ENCODE data around the gene ZNF787. TPM values are rescaled to one million over a fixed set of nuclear protein-coding genes. Genes with fewer than 3 reads are reported as not detected.
A peak's percentile ranks its signal among the peaks of the same experiment; 100 is the strongest.
"Not testable (repeated sequence)": the region's sequence is repeated elsewhere in the genome, so short reads cannot be mapped to it uniquely, and the experiment has no call there.

Gene ZNF787
- total RNA-seq, 4 donors from 2014 or later = 9.6 to 16.3 (median 14.3) TPM

DNA sequence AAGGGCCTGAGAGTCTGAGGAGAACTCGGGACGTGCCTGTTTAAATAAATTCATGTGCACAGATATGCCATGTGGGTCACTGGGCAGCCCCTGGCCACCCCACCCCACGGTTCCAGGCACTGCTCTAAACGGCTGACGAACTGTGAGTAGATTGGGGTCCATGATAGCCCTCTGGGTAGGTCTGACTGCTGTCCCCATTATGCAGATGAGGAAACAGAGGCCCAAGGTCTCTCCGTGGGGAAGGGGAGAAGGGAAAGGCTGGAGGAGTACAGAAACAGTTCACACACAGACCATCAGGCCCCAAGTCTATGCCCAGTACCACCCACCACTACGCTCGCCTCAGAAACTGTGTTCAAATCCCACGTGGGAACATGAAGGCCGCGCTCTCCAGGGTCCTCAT, 14.1 kb downstream of the ZNF787 start:
- peaks cover 69% of the 10 kb centered on the region for H3K4me1 ChIP-seq
- WGBS = 88% methylated on average over 11 of the region's 11 CpGs
- no peak overlapping the region for H3K4me3 ChIP-seq
- TF ChIP-seq EP300 (IDR thresholded peaks at IDR 0.05) = no peak
- no peak for TF ChIP-seq POLR2AphosphoS5 (IDR thresholded peaks at IDR 0.05)
- TF ChIP-seq, protein P1, sequence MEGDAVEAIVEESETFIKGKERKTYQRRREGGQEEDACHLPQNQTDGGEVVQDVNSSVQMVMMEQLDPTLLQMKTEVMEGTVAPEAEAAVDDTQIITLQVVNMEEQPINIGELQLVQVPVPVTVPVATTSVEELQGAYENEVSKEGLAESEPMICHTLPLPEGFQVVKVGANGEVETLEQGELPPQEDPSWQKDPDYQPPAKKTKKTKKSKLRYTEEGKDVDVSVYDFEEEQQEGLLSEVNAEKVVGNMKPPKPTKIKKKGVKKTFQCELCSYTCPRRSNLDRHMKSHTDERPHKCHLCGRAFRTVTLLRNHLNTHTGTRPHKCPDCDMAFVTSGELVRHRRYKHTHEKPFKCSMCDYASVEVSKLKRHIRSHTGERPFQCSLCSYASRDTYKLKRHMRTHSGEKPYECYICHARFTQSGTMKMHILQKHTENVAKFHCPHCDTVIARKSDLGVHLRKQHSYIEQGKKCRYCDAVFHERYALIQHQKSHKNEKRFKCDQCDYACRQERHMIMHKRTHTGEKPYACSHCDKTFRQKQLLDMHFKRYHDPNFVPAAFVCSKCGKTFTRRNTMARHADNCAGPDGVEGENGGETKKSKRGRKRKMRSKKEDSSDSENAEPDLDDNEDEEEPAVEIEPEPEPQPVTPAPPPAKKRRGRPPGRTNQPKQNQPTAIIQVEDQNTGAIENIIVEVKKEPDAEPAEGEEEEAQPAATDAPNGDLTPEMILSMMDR (IDR thresholded peaks at IDR 0.05) = no peak
- no peak for TF ChIP-seq POLR2A (IDR thresholded peaks at IDR 0.05)
- no peaks in the 10 kb centered on the region for H3K27me3 ChIP-seq
- no peak overlapping the region for H3K27ac ChIP-seq
- DNase-seq (ENCODE audit: low spot score in 2 of 2) = no peak
- H3K9me3 ChIP-seq = no peaks in the 10 kb centered on the region
- H3K36me3 ChIP-seq = peaks cover 18% of the 10 kb centered on the region

DNA sequence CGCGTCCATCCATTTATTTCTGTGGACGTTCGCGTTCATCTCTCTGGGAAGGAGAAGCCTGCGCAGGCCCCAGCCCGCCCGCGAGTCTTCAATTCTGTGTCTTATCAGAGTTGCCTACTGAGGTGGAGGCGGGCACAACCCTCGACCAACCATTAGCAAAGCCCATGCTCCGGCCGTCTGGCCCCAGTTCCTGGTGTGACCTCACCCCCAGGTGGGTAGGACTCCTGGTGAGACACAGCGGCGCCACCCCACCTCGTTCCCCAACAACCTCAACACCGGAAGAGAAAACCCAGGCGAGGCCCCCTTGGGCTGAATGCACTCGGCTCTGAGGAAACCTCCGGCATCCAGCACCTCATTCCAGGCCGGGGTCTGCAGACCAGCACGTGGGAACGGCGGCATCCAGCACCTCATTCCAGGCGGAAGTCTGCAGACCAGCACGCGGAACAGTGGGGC, 14.7 kb downstream of the ZNF787 start:
- TF ChIP-seq, protein P1 (IDR thresholded peaks at IDR 0.05) = no peak
- H3K4me1 ChIP-seq = peaks cover 64% of the 10 kb centered on the region
- H3K9me3 ChIP-seq = no peaks in the 10 kb centered on the region
- no peak overlapping the region for H3K4me3 ChIP-seq
- H3K36me3 ChIP-seq = peaks cover 23% of the 10 kb centered on the region
- no peaks in the 10 kb centered on the region for H3K27me3 ChIP-seq
- H3K27ac ChIP-seq = no peak overlapping the region
- DNase-seq (ENCODE audit: low spot score in 2 of 2) = peak in 1 of 2 donors; percentile 64
- WGBS = 84% methylated on average over 11 of the region's 27 CpGs

DNA sequence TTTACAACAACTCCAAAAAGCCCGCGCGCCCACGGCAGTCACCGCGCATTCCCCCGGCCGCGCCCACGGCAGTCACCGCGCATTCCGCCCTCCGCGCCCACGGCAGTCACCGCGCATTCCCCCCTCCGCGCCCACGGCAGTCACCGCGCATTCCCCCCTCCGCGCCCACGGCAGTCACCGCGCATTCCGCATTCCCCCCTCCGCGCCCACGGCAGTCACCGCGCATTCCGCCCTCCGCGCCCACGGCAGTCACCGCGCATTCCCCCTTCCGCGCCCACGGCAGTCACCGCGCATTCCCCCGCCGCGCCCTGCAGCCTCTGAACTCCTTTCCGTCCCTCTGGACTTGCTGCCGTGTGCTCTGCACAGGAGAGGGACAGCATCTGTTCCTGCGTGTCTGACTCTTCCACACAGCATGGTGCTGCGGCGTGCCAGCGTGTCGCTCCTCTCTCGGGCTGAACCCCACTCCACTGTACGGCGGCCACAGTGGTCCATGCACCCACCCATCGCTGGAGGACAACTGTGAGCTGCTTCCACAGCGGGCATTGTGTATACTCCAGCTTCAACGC, 15.2 kb downstream of the ZNF787 start:
- peaks cover 28% of the 10 kb centered on the region for H3K36me3 ChIP-seq
- not testable (repeated sequence) for H3K9me3 ChIP-seq; H3K27me3 ChIP-seq; DNase-seq (ENCODE audit: low spot score in 2 of 2); H3K27ac ChIP-seq; H3K4me3 ChIP-seq
- WGBS = 94% methylated on average over 60 of the region's 61 CpGs
- peaks cover 59% of the 10 kb centered on the region for H3K4me1 ChIP-seq

DNA sequence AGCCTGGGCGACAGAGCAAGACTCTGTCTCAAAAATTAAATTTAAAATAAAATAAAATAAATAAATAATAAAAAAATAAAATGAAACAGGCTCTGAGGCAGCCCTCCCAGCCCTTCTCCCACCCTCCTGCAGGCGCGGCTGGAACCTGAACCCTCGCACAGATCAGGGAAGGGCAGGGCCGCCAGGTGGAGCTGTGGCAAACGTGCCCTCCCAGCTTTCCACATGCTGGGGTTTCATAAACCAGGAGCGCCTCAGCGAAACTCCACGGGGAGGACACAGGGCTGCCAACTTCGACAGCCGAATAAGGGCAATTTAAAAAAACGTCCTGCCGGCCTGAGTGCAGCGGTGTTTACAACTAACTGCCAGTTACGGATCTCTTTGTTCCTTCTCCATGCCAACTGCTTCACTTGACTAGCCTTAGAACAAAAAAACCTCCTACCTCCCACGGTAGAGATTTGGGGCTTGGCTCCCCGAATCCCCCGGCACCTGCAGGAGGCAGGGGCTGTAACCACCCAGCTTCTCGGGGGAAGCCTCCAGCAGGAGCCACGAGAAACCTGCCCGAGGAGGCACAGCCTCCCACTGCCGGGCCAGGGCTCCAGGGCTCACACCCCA, 15.9 kb downstream of the ZNF787 start:
- peak in 1 of 2 donors; percentile 79 for DNase-seq (ENCODE audit: low spot score in 2 of 2)
- Histone ChIP-seq H3K27ac (no peak overlapping the region), H3K9me3 (no peaks in the 10 kb centered on the region), H3K4me1 (peaks cover 51% of the 10 kb centered on the region), H3K4me3 (peak overlapping the region; percentile 14), H3K36me3 (peaks cover 32% of the 10 kb centered on the region), H3K27me3 (no peaks in the 10 kb centered on the region)
- WGBS = 28% methylated on average over 12 of the region's 22 CpGs
- TF ChIP-seq EP300 (IDR thresholded peaks at IDR 0.05) = no peak
- TF ChIP-seq, protein P1 (IDR thresholded peaks at IDR 0.05) = peak in 1 of 2 donors; percentile 74

DNA sequence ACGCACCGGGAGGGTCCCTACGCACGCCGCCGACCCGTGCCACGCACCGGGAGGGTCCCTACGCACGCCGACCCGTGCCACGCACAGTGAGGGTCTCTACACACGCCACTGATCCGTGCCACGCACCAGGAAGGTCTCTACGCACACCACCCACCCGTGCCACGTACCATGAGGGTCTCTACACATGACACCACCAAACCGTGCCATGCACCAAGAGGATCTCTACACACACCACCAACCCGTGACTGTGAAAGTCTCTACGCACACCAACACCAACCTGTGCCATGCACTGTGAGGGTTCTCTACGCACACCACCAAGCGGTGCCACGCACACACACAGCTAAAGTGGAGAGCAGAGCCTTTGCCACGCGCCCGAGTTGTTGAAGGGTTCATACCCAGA, 16.7 kb downstream of the ZNF787 start:
- Histone ChIP-seq H3K27me3 (no peaks in the 10 kb centered on the region), H3K4me3 (no peak overlapping the region), H3K36me3 (peaks cover 39% of the 10 kb centered on the region), H3K4me1 (peaks cover 46% of the 10 kb centered on the region), H3K9me3 (no peaks in the 10 kb centered on the region), H3K27ac (no peak overlapping the region)
- no peak for TF ChIP-seq EP300 (IDR thresholded peaks at IDR 0.05)
- TF ChIP-seq, protein P1 (IDR thresholded peaks at IDR 0.05) = no peak
- TF ChIP-seq POLR2AphosphoS5 (IDR thresholded peaks at IDR 0.05) = no peak
- TF ChIP-seq POLR2A (IDR thresholded peaks at IDR 0.05) = no peak
- no peak for DNase-seq (ENCODE audit: low spot score in 2 of 2)
- 96% methylated on average over 13 of the region's 29 CpGs for WGBS
